A549 (cell line): ENCODE measurements around the gene TCP1. TPM values are rescaled to one million over a fixed set of nuclear protein-coding genes. Genes with fewer than 3 reads are reported as not detected.

Experiments used
- ATAC-seq, 2 experiments: fragments of 200-7000 bp in 1 of 2; fragments of >200 bp in 1 of 2; cut with Nextera tagmentation in 1 of 2; cut with Tn5 transposase in 1 of 2; 3 replicates each; pipeline versions ENCODE4 v1.8.0 to v1.9.1; 2018 to 2020; ENCODE audit warnings: mild to moderate bottlenecking in 1 of 2, moderate library complexity in 1 of 2
- CTCF ChIA-PET: fragments of 300-600 bp; sonication (Branson Sonifier 250); formaldehyde crosslinking; extraction: SDS; loops from one replicate; lab custom pipeline; 2021; ENCODE audit warnings: antibody characterized with exemption, inconsistent platforms; lab: Yijun Ruan, JAX
- POLR2A ChIA-PET: fragments of 350-600 bp; formaldehyde crosslinking; extraction: SDS; loops from one replicate; lab custom pipeline; 2021; ENCODE audit warnings: antibody characterized with exemption, inconsistent platforms; lab: Yijun Ruan, JAX
- DNase-seq, 2 experiments: peaks; one replicate each; pipeline versions ENCODE4 v3.0.0 to v3.0.0-alpha.2; 2011 to 2016; ENCODE audit warnings: low read depth in 1 of 2, low spot score in 1 of 2
- FAIRE-seq: peaks from 2 replicates; lab custom pipeline; 2011; peaks lifted over from hg19 to GRCh38; lab: Jason Lieb, UNC
- H3K27ac ChIP-seq, 2 experiments: fragments of >200 bp; sonication (Bioruptor Twin); formaldehyde crosslinking; 3 replicates each; pipeline ENCODE4 v1.5.1; 2016 to 2017
- H3K4me1 ChIP-seq: fragments of >200 bp; sonication (Bioruptor Twin); formaldehyde crosslinking; 3 replicates; pipeline ENCODE4 v1.6.1; 2016
- H3K4me2 ChIP-seq: fragments of >200 bp; sonication (Bioruptor Twin); formaldehyde crosslinking; 3 replicates; pipeline ENCODE4 v1.6.1; 2016
- H3K4me3 ChIP-seq: fragments of >200 bp; sonication (Bioruptor Twin); formaldehyde crosslinking; 3 replicates; pipeline ENCODE4 v1.5.1; 2016
- H3K9me3 ChIP-seq: fragments of >200 bp; sonication (Bioruptor Twin); formaldehyde crosslinking; 3 replicates; pipeline ENCODE4 v1.6.1; 2016
- BHLHE40 ChIP-seq: IDR thresholded peaks from 2 replicates; pipeline ENCODE4 v1.6.1; 2012; ENCODE audit warnings: low read depth, low read length, inconsistent platforms
- CBX2 ChIP-seq: fragments of 200-600 bp; sonication (generic); IDR thresholded peaks from 2 replicates; pipeline ENCODE4 v1.6.1; 2016; ENCODE audit warnings: low read depth, mild to moderate bottlenecking, borderline replicate concordance
- CBX8 ChIP-seq: fragments of 200-600 bp; sonication (generic); IDR thresholded peaks from 2 replicates; pipeline ENCODE4 v1.6.1; 2016
- CEBPB ChIP-seq, 2 experiments: fragments of >200 bp in 1 of 2; sonication (Bioruptor Twin) in 1 of 2; formaldehyde crosslinking in 1 of 2; IDR thresholded peaks; 2 replicates each; pipeline ENCODE4 v1.6.1; 2012 to 2016
- CHD4 ChIP-seq: fragments of 200-600 bp; sonication (generic); IDR thresholded peaks from 2 replicates; pipeline ENCODE4 v1.6.1; 2016; ENCODE audit warnings: antibody characterized with exemption, mild to moderate bottlenecking, borderline replicate concordance
- E2F6 ChIP-seq: IDR thresholded peaks from 2 replicates; pipeline ENCODE4 v1.6.1; 2012; ENCODE audit warnings: low read depth, borderline replicate concordance
- EHF ChIP-seq: fragments of 250-450 bp; sonication (Bioruptor Pico); IDR thresholded peaks from 2 replicates; pipeline ENCODE4 v1.5.0; 2020; ENCODE audit warnings: mild to moderate bottlenecking
- ELK1 ChIP-seq: fragments of 150-350 bp; IDR thresholded peaks from 2 replicates; pipeline ENCODE4 v1.6.1; 2014; ENCODE audit warnings: low read depth, mild to moderate bottlenecking, low read length
- EP300 ChIP-seq, 2 experiments: fragments of >200 bp; sonication (Bioruptor Twin); formaldehyde crosslinking; IDR thresholded peaks; 2 replicates in 1 of 2; 3 replicates in 1 of 2; pipeline ENCODE4 v1.6.1; 2016 to 2017
- FOSB ChIP-seq: fragments of 250-450 bp; sonication (Bioruptor Pico); IDR thresholded peaks from 2 replicates; pipeline ENCODE4 v1.5.0; 2020; ENCODE audit warnings: mild to moderate bottlenecking, moderate library complexity
- FOSL2 ChIP-seq, 2 experiments: fragments of 450-650 bp in 1 of 2; fragments of >200 bp in 1 of 2; sonication (Bioruptor Twin) in 1 of 2; formaldehyde crosslinking; IDR thresholded peaks; 2 replicates each; pipeline versions ENCODE4 v1.5.0 to v1.6.1; 2016 to 2020; ENCODE audit warnings: mild to moderate bottlenecking in 1 of 2, moderate library complexity in 1 of 2
- FOXS1 ChIP-seq: fragments of 250-450 bp; sonication (Bioruptor Pico); IDR thresholded peaks from 2 replicates; pipeline ENCODE4 v1.5.0; 2020; ENCODE audit warnings: mild to moderate bottlenecking, moderate library complexity
- HOXB13 ChIP-seq: fragments of 250-450 bp; sonication (Bioruptor Pico); IDR thresholded peaks from 2 replicates; pipeline ENCODE4 v1.5.0; 2020; ENCODE audit warnings: low read depth, mild to moderate bottlenecking, moderate library complexity
- JUN ChIP-seq, 2 experiments: fragments of >200 bp; sonication (Bioruptor Twin); formaldehyde crosslinking; IDR thresholded peaks; 2 replicates in 1 of 2; 3 replicates in 1 of 2; pipeline ENCODE4 v1.6.1; 2016 to 2017
- JUNB ChIP-seq: fragments of >200 bp; sonication (Bioruptor Twin); formaldehyde crosslinking; IDR thresholded peaks from 2 replicates; pipeline ENCODE4 v1.6.1; 2016
- KDM5A ChIP-seq: fragments of 200-600 bp; sonication (generic); IDR thresholded peaks from 2 replicates; pipeline ENCODE4 v1.6.1; 2016; ENCODE audit warnings: antibody characterized with exemption, mild to moderate bottlenecking
- MAX ChIP-seq: IDR thresholded peaks from 2 replicates; pipeline ENCODE4 v1.6.1; 2012
- MYC ChIP-seq: IDR thresholded peaks from 2 replicates; pipeline ENCODE4 v1.6.1; 2012; ENCODE audit warnings: mild to moderate bottlenecking, inconsistent platforms, low read length, improper control_type of control experiment, borderline replicate concordance
- NR3C1 ChIP-seq: fragments of >200 bp; sonication (Bioruptor Twin); formaldehyde crosslinking; IDR thresholded peaks from 3 replicates; pipeline ENCODE4 v1.6.1; 2017
- PBX3 ChIP-seq: IDR thresholded peaks from 2 replicates; pipeline ENCODE4 v1.6.1; 2012
- RAD21 ChIP-seq, 2 experiments: fragments of >200 bp in 1 of 2; sonication (Bioruptor Twin) in 1 of 2; formaldehyde crosslinking in 1 of 2; IDR thresholded peaks in 1 of 2; conservative IDR thresholded peaks in 1 of 2; 2 replicates in 1 of 2; 3 replicates in 1 of 2; pipeline ENCODE4 v1.6.1; 2012 to 2018; ENCODE audit warnings: inconsistent platforms in 1 of 2
- RARB ChIP-seq: fragments of 250-450 bp; sonication (Bioruptor Pico); IDR thresholded peaks from 2 replicates; pipeline ENCODE4 v1.8.0; 2021; ENCODE audit warnings: mild to moderate bottlenecking, moderate library complexity
- RFX5 ChIP-seq: fragments of 450-650 bp; IDR thresholded peaks from 2 replicates; pipeline ENCODE4 v1.7.1; 2014; ENCODE audit warnings: antibody characterized with exemption, mild to moderate bottlenecking, moderate library complexity
- RNF2 ChIP-seq: fragments of 200-600 bp; sonication (generic); IDR thresholded peaks from 2 replicates; pipeline ENCODE4 v1.6.1; 2016; ENCODE audit warnings: low read depth, mild to moderate bottlenecking, antibody characterized with exemption, moderate library complexity, borderline replicate concordance
- SMC3 ChIP-seq: fragments of >200 bp; sonication (Bioruptor Twin); formaldehyde crosslinking; IDR thresholded peaks from 3 replicates; pipeline ENCODE4 v1.6.1; 2018; ENCODE audit warnings: inconsistent platforms
- SREBF2 ChIP-seq: fragments of 450-650 bp; IDR thresholded peaks from 2 replicates; pipeline ENCODE4 v1.6.1; 2014; ENCODE audit warnings: mild to moderate bottlenecking, moderate library complexity
- TFCP2L1 ChIP-seq: fragments of 250-450 bp; sonication (Bioruptor Pico); IDR thresholded peaks from 2 replicates; pipeline ENCODE4 v1.5.0; 2021; ENCODE audit warnings: mild to moderate bottlenecking
- ZC3H11A ChIP-seq: fragments of 450-650 bp; IDR thresholded peaks from 2 replicates; pipeline ENCODE4 v1.6.1; 2014; ENCODE audit warnings: antibody characterized with exemption, mild to moderate bottlenecking
- ZNF302 ChIP-seq: fragments of 250-450 bp; sonication (Bioruptor Pico); IDR thresholded peaks from 2 replicates; pipeline ENCODE4 v1.9.0; 2021; ENCODE audit warnings: inconsistent platforms, mild to moderate bottlenecking, moderate library complexity
- WGBS: methylation state at CpG from one replicate; pipeline ENCODE4 v1.1.6; 2017; ENCODE audit errors: missing lambda C conversion rate; 5-methylcytosine and 5-hydroxymethylcytosine counted together
- polyA plus RNA-seq, 4 experiments: library from polyadenylated mRNA; depleted of rRNA in 3 of 4; stranded (reverse); fragments of >200 nt; fragmentation: RNase III in 1 of 4; extraction: RNeasy Plus Mini Kit Qiagen cat#74134 plus additional on column Dnase treatment in 1 of 4; gene quantifications; 2 replicates in 3 of 4; 3 replicates in 1 of 4; pipeline ENCODE4 v1.2.3, GENCODE V29; 2011 to 2017

The TCP1 gene
- polyA plus RNA-seq, 2 of the 4 experiments (the other 2 are of a cell fraction), result 215 to 367 TPM

GRCh38 chr6:159809149-159809548 lies 19.7 kb upstream of the TCP1 start:
- no peak for TF ChIP-seq SMC3
- no peak for TF ChIP-seq FOXS1 (CRISPR knock-in tag)
- TF ChIP-seq RARB (CRISPR knock-in tag), result no peak
- TF ChIP-seq E2F6, result no peak
- no peak for TF ChIP-seq ZC3H11A
- TF ChIP-seq EHF, result no peak
- TF ChIP-seq BHLHE40, result no peak
- TF ChIP-seq JUN (IDR thresholded peaks at IDR 0.05), result no peak
- FAIRE-seq (no peak), DNase-seq (no peak), ATAC-seq (no peak)
- CTCF ChIA-PET, result no interaction called here
- no peaks in the 10 kb centered on the region for H3K4me1 ChIP-seq
- POLR2A ChIA-PET, result no interaction called here
- H3K4me2 ChIP-seq, result no peak overlapping the region
- no peaks in the 10 kb centered on the region for H3K9me3 ChIP-seq
- H3K27ac ChIP-seq, result no peak overlapping the region
- H3K4me3 ChIP-seq, result no peak overlapping the region
- 56% methylated on average over 1 of the region's 4 CpGs for WGBS

- Histone ChIP-seq H3K4me2 (no peak overlapping the region), H3K27ac (no peak overlapping the region), H3K4me1 (no peaks in the 10 kb centered on the region), H3K9me3 (no peaks in the 10 kb centered on the region), H3K4me3 (no peak overlapping the region)
- POLR2A ChIA-PET, result no interaction called here
- TF ChIP-seq ELK1 (no peak), CBX8 (no peak), FOSL2 (IDR thresholded peaks at IDR 0.05) (no peak), FOSL2 (CRISPR knock-in tag; IDR thresholded peaks at IDR 0.05) (no peak), CHD4 (no peak), KDM5A (no peak), TFCP2L1 (CRISPR knock-in tag) (no peak), ZC3H11A (no peak), PBX3 (no peak), FOSB (CRISPR knock-in tag) (no peak), BHLHE40 (no peak)
- WGBS, result 55% methylated on average over 6 of the region's 6 CpGs
- FAIRE-seq, result no peak
- no peak for DNase-seq
- no peak for ATAC-seq
- CTCF ChIA-PET, result no interaction called here
Observed at GRCh38 chr6:159808647-159809046, 19.2 kb upstream of the TCP1 start.

- 95% methylated on average over 5 of the region's 5 CpGs for WGBS
Observed at GRCh38 chr6:159807150-159807858, 17.9 kb upstream of the TCP1 start.

More at GRCh38 chr6:159807150-159807858, 17.9 kb upstream of the TCP1 start:
- no peak for ATAC-seq
- Histone ChIP-seq H3K27ac (no peak overlapping the region), H3K9me3 (no peaks in the 10 kb centered on the region), H3K4me3 (no peak overlapping the region), H3K4me1 (no peaks in the 10 kb centered on the region), H3K4me2 (no peak overlapping the region)
- ChIA-PET POLR2A (no interaction called here), CTCF (interaction anchor here (1.6 kb wide), 1 partner anchor 17 kb away, joined by 4 read pairs; the partner anchor contains the start of gene MRPL18)
- no peak for TF ChIP-seq EP300 (IDR thresholded peaks at IDR 0.05)
- no peak for TF ChIP-seq JUNB
- TF ChIP-seq SREBF2, result no peak
- no peak for TF ChIP-seq CBX2
- no peak for TF ChIP-seq RAD21 (conservative IDR thresholded peaks at IDR 0.05 in 1 of 2, IDR thresholded peaks at IDR 0.05 in 1 of 2)
- no peak for TF ChIP-seq MAX
- no peak for TF ChIP-seq CEBPB (IDR thresholded peaks at IDR 0.05)
- TF ChIP-seq HOXB13, result no peak
- no peak for TF ChIP-seq RNF2
- TF ChIP-seq ZNF302, result no peak
- no peak for TF ChIP-seq RFX5
- no peak for TF ChIP-seq NR3C1
- no peak for TF ChIP-seq MYC
- DNase-seq, result no peak
- FAIRE-seq, result no peak
